NT2/D1 (cell line): Measurements from ENCODE around the gene TTC13.

Source experiments
- DNase-seq: peaks from one replicate; pipeline ENCODE4 v3.0.0-alpha.2; 2011; ENCODE audit warnings: low read depth, low spot score
- H3K27me3 ChIP-seq: 2 replicates; pipeline ENCODE4 v1.6.0; 2011; ENCODE audit warnings: mild to moderate bottlenecking; ENCODE audit not compliant: insufficient read length, insufficient read depth
- H3K36me3 ChIP-seq: 2 replicates; pipeline ENCODE4 v1.6.1; 2011; ENCODE audit warnings: mild to moderate bottlenecking, low read length, mixed read lengths; ENCODE audit not compliant: insufficient read depth, insufficient read length
- H3K4me1 ChIP-seq: 2 replicates; pipeline ENCODE4 v1.5.1; 2011; ENCODE audit not compliant: insufficient read depth, insufficient read length
- H3K4me3 ChIP-seq: 2 replicates; pipeline ENCODE4 v1.5.1; 2011; ENCODE audit warnings: low read depth; ENCODE audit not compliant: insufficient read length
- H3K9ac ChIP-seq: 2 replicates; pipeline ENCODE4 v1.6.0; 2011; ENCODE audit warnings: low read depth; ENCODE audit not compliant: insufficient read length
- H3K9me3 ChIP-seq: 2 replicates; pipeline ENCODE4 v1.5.1; 2011; ENCODE audit warnings: mild to moderate bottlenecking, low read length; ENCODE audit not compliant: insufficient read depth
- SUZ12 ChIP-seq: IDR thresholded peaks from 2 replicates; pipeline ENCODE4 v1.6.1; 2011; ENCODE audit not compliant: insufficient read length, insufficient read depth; ENCODE audit errors: extremely low read depth
- YY1 ChIP-seq: IDR thresholded peaks from 2 replicates; pipeline ENCODE4 v1.6.1; 2011; ENCODE audit not compliant: insufficient read length, insufficient read depth
- ZNF274 ChIP-seq: IDR thresholded peaks from 2 replicates; pipeline ENCODE4 v1.6.1; 2011; ENCODE audit warnings: mild to moderate bottlenecking, low read depth, low read length

The TTC13 gene

DNA sequence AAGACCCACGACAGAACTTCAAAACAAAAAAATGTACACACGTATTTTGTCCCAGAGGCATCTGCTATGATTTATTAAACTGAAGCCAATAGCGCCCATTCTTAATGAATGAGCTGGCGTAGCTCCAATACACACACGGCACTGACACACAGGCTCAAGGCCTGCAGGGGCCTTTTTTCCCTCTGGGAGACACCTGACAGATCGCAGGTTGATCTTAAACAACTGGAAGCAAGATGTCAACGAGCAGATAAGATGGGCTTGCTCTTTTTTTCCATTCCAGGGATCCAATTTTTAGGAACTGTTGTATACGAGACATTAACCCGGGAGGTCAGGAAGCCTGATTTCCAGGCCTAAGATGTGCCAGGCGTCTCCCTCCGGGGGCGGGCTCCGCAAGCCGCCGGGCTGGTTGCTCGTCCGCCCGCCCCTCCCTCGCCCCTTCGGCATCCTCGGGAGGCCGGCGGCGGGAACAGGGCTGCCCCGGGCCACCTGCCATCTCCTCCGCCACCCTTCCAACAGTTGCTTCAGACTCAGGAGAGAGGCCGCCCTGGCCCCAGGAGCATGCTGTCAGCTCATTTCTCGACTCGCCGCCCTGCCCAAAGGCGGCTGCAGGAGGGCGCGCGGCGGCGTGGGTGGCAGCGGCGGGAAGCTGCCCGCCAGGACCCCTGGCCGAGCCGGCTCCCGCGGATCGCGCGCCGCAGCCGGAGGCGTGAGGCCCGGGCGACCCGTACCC is 735 bp downstream of the TTC13 start:
- Histone ChIP-seq H3K27me3 (peaks cover 53% of the 10 kb centered on the region), H3K9me3 (no peaks in the 10 kb centered on the region), H3K4me1 (no peaks in the 10 kb centered on the region), H3K36me3 (peaks cover 9% of the 10 kb centered on the region), H3K4me3 (peak overlapping the region; percentile 70), H3K9ac (peak overlapping the region; percentile 79)
- no peak for TF ChIP-seq SUZ12
- no peak for TF ChIP-seq YY1
- no peak for TF ChIP-seq ZNF274
- DNase-seq: no peak

DNA sequence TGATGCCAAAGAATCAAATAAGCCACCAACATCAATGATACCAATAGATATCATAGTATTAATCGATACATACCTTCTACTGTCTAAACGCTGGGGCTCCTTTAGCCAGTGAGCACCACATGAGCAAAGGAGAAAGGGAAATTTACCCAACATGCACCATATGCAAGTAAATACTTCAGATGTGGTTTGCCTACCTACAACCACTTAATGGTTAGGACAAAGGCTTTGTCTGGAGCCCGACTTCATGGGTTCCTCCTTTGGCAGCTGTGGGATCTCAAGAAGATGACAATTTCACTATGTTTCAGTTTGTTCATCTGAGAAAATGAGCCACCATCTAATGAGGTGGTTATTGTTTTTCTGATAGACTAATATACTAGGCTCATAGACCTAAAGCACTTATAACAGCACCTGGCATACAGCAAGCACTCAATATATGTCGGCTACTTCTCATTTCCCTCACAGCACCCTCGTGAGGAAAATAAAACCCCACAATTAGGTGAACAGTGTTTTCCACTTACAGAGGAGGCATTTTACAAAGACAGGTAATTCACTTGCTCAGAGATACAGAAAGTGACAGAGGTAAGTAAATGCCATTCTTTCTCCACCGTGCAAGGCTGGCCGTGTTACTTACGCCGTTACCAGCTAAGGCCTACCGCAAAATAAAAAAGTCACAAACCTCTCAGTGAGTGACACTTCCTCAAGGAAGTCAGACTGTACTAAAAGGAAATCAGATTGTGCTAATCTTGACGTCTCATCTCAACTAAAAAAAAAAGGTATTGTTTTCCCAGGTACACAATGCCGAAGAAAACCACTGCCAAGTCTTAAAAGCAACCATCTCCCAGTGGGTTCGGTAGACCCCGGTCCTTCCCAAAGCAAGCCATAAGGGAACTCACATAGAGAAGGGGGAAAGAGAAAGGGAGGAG is 1.6 kb downstream of the TTC13 start:
- Histone ChIP-seq H3K9ac (peak overlapping the region; percentile 79), H3K36me3 (peaks cover 9% of the 10 kb centered on the region), H3K27me3 (peaks cover 45% of the 10 kb centered on the region), H3K4me3 (peak overlapping the region; percentile 70), H3K9me3 (no peaks in the 10 kb centered on the region), H3K4me1 (no peaks in the 10 kb centered on the region)
- no peak for TF ChIP-seq ZNF274
- no peak for TF ChIP-seq YY1
- TF ChIP-seq SUZ12: no peak
- no peak for DNase-seq

DNA sequence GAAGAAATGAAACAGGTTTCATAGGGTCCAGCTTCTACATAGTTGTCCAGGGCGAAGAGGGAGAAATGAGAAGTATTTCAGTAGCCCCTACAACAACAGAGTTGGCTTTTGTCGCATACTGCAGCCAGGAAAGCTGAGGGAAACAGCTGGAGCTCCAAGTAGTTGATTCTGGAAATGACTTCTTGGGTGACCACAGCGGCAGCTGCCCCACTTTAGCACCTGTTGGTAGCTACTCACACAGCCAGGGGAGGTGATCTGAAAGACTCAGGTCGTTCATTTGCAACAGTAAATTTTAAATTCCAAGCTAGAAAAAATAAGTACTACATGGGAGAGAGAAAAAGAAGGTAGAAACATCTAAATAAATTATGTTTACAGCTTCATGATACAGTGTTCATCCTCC is 2.3 kb downstream of the TTC13 start:
- Histone ChIP-seq H3K4me1 (no peaks in the 10 kb centered on the region), H3K36me3 (peaks cover 9% of the 10 kb centered on the region), H3K27me3 (peaks cover 37% of the 10 kb centered on the region), H3K9me3 (no peaks in the 10 kb centered on the region), H3K9ac (no peak overlapping the region), H3K4me3 (no peak overlapping the region)
- no peak for DNase-seq
- TF ChIP-seq SUZ12 (no peak), ZNF274 (no peak), YY1 (no peak)

DNA sequence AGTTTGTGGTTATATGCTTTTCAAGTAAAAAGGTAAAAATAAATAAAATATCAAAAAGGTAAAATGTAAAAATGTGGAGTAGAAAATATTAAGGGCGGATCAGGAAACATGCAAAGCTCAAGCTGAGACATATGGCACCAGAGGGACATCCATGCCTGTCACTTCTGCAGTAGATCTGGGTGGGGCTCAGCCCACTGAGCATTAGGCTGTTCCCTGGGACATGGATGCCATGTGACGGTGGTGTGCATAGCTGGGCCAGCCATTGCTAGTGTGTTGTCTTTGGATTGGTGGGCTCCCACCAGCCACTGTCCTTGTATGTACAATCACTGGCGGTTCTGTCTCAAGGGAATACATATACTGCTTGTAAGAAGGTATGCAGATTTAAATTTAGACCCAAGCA is 3.0 kb downstream of the TTC13 start:
- peaks cover 30% of the 10 kb centered on the region for H3K27me3 ChIP-seq
- H3K36me3 ChIP-seq: peaks cover 9% of the 10 kb centered on the region
- no peaks in the 10 kb centered on the region for H3K9me3 ChIP-seq
- H3K4me1 ChIP-seq: no peaks in the 10 kb centered on the region
- no peak overlapping the region for H3K4me3 ChIP-seq
- TF ChIP-seq ZNF274: no peak
- TF ChIP-seq YY1: no peak
- TF ChIP-seq SUZ12: no peak
- no peak overlapping the region for H3K9ac ChIP-seq
- no peak for DNase-seq

DNA sequence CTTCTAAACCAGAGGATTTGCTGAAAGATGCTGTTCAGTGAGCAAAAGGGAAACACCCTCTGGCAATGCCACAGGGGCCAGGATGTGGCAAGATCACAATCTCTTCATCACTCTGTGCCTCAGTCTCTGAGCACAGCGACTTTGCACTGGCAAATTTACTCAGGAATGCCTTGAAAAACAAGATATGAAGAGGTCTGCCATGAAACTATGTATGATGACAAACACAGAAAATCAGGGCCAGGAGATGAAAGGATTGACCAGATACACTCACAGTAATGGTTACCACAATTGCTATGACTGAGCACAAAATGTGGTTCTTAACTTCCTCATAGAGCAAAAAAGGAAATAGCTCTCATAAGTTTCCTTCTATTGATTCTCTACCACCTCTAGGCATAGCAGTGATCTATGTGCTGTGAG is 5.8 kb downstream of the TTC13 start:
- Histone ChIP-seq H3K36me3 (peaks cover 9% of the 10 kb centered on the region), H3K4me3 (no peak overlapping the region), H3K27me3 (peaks cover 13% of the 10 kb centered on the region), H3K9me3 (no peaks in the 10 kb centered on the region), H3K4me1 (no peaks in the 10 kb centered on the region), H3K9ac (no peak overlapping the region)
- TF ChIP-seq ZNF274: no peak
- TF ChIP-seq YY1: no peak
- no peak for DNase-seq

DNA sequence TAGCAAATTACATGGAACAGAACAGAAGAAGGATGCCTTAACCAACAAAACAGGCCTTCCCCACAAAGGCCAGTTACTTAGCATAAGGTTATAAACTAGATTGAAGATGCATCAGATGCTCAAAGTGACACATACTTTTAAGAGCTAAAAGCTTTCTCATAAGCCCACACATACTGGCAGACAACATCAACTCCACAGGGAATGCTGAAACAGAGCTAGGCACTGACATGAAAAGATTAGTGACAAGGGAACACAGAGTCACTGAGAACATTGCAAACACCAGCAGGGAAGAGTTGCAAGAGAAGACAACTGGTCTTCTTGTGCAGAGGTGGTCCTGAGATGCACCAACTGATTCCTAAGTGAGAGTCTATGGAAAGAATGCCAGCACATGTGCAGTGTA is 6.9 kb downstream of the TTC13 start:
- Histone ChIP-seq H3K4me3 (no peak overlapping the region), H3K36me3 (peaks cover 9% of the 10 kb centered on the region), H3K4me1 (no peaks in the 10 kb centered on the region), H3K27me3 (peaks cover 2% of the 10 kb centered on the region), H3K9ac (no peak overlapping the region), H3K9me3 (no peaks in the 10 kb centered on the region)
- no peak for DNase-seq
- TF ChIP-seq SUZ12 (no peak), ZNF274 (no peak), YY1 (no peak)

DNA sequence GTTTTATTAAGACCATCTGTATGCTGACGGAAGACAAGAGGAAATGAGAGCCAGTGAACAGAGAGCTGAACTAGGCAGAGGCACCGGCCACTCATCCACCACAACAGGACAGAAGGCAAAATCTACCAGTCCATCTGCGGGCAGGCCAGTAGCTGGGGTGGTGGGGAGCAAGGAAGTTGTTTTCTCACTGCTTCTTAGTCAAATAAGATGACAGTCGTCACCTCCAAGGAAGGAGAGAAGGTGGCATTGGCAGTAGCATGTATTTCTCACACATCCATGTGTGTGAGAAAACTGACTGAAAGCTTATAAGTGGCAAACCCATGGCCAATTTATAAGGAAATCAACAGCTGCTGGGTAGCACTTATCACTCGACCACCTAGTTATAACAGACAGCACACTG is 8.2 kb downstream of the TTC13 start:
- no peak for DNase-seq
- TF ChIP-seq SUZ12 (no peak), ZNF274 (no peak), YY1 (no peak)
- H3K36me3 ChIP-seq: no peaks in the 10 kb centered on the region
- H3K4me1 ChIP-seq: no peaks in the 10 kb centered on the region
- no peaks in the 10 kb centered on the region for H3K27me3 ChIP-seq
- no peak overlapping the region for H3K9ac ChIP-seq
- no peak overlapping the region for H3K4me3 ChIP-seq
- no peaks in the 10 kb centered on the region for H3K9me3 ChIP-seq
